ENCODE data around the gene BBS1.

- TF ChIP-seq POLR2A (IDR thresholded peaks at IDR 0.05; ENCODE audit: low read depth, low read length) (no peak), POLR2AphosphoS5 (IDR thresholded peaks at IDR 0.05; ENCODE audit: low read depth, low read length) (no peak)
Observed at GRCh38 chr11:66532784-66533183, 22.3 kb downstream of the BBS1 start.

All from GM12892 (cell line).